IPS-15b (cell line): ENCODE data around the gene LARGE2.
A peak's percentile ranks its signal among the peaks of the same experiment; 100 is the strongest.

Source experiments
- H3K27me3 ChIP-seq: one replicate; pipeline ENCODE4 v1.6.1; 2013; ENCODE audit warnings: low read length; ENCODE audit not compliant: control insufficient read depth, insufficient read depth
- H3K36me3 ChIP-seq: one replicate; pipeline ENCODE4 v1.6.1; 2013; ENCODE audit warnings: low read length; ENCODE audit not compliant: control insufficient read depth, insufficient read depth
- H3K4me1 ChIP-seq: one replicate; pipeline ENCODE4 v1.6.1; 2013; ENCODE audit warnings: mild to moderate bottlenecking, low read length; ENCODE audit not compliant: control insufficient read depth, insufficient read depth
- H3K4me3 ChIP-seq: one replicate; pipeline ENCODE4 v1.5.1; 2013; ENCODE audit warnings: low read depth, low read length
- H3K9ac ChIP-seq: one replicate; pipeline ENCODE4 v1.6.1; 2013; ENCODE audit warnings: low read depth, mild to moderate bottlenecking, low read length
- H3K9me3 ChIP-seq: one replicate; pipeline ENCODE4 v1.6.1; 2013; ENCODE audit warnings: mild to moderate bottlenecking, low read length; ENCODE audit not compliant: control insufficient read depth, insufficient read depth

Gene LARGE2

GRCh38 chr11:45907911-45908370 is 14.5 kb upstream of the LARGE2 start:
- no peak overlapping the region for H3K9ac ChIP-seq
- peaks cover 29% of the 10 kb centered on the region for H3K36me3 ChIP-seq
- H3K4me1 ChIP-seq: no peaks in the 10 kb centered on the region
- no peaks in the 10 kb centered on the region for H3K27me3 ChIP-seq
- no peak overlapping the region for H3K4me3 ChIP-seq
- H3K9me3 ChIP-seq: no peaks in the 10 kb centered on the region

- no peaks in the 10 kb centered on the region for H3K4me1 ChIP-seq
- H3K9ac ChIP-seq: no peak overlapping the region
- H3K9me3 ChIP-seq: no peaks in the 10 kb centered on the region
- no peaks in the 10 kb centered on the region for H3K27me3 ChIP-seq
- H3K4me3 ChIP-seq: no peak overlapping the region
- H3K36me3 ChIP-seq: peaks cover 31% of the 10 kb centered on the region
Measured at GRCh38 chr11:45909594-45910475, 12.6 kb upstream of the LARGE2 start.

- Histone ChIP-seq H3K4me1 (no peaks in the 10 kb centered on the region), H3K4me3 (no peak overlapping the region), H3K9ac (no peak overlapping the region), H3K36me3 (peaks cover 32% of the 10 kb centered on the region), H3K9me3 (no peaks in the 10 kb centered on the region), H3K27me3 (no peaks in the 10 kb centered on the region)
Measured at GRCh38 chr11:45910623-45911022, 11.8 kb upstream of the LARGE2 start.

- Histone ChIP-seq H3K36me3 (peaks cover 32% of the 10 kb centered on the region), H3K27me3 (no peaks in the 10 kb centered on the region), H3K9ac (no peak overlapping the region), H3K9me3 (no peaks in the 10 kb centered on the region), H3K4me1 (peaks cover 3% of the 10 kb centered on the region), H3K4me3 (no peak overlapping the region)
Measured at GRCh38 chr11:45913514-45913913, 8.9 kb upstream of the LARGE2 start.

- H3K36me3 ChIP-seq: peaks cover 32% of the 10 kb centered on the region
Measured at GRCh38 chr11:45913942-45914635, 8.4 kb upstream of the LARGE2 start.

GRCh38 chr11:45915446-45915845 is 7.0 kb upstream of the LARGE2 start:
- Histone ChIP-seq H3K9me3 (no peaks in the 10 kb centered on the region), H3K36me3 (peaks cover 32% of the 10 kb centered on the region), H3K4me1 (peaks cover 15% of the 10 kb centered on the region), H3K9ac (no peak overlapping the region), H3K4me3 (no peak overlapping the region), H3K27me3 (peaks cover 4% of the 10 kb centered on the region)

More at GRCh38 chr11:45913942-45914635, 8.4 kb upstream of the LARGE2 start:
- no peaks in the 10 kb centered on the region for H3K9me3 ChIP-seq
- no peaks in the 10 kb centered on the region for H3K27me3 ChIP-seq
- H3K4me1 ChIP-seq: peaks cover 6% of the 10 kb centered on the region
- no peak overlapping the region for H3K9ac ChIP-seq
- H3K4me3 ChIP-seq: no peak overlapping the region

- H3K4me1 ChIP-seq: peaks cover 26% of the 10 kb centered on the region
- peak overlapping the region; percentile 56 for H3K9ac ChIP-seq
- peaks cover 23% of the 10 kb centered on the region for H3K36me3 ChIP-seq
- peaks cover 13% of the 10 kb centered on the region for H3K27me3 ChIP-seq
- peak overlapping the region; percentile 95 for H3K4me3 ChIP-seq
- H3K9me3 ChIP-seq: no peaks in the 10 kb centered on the region
Measured at GRCh38 chr11:45917286-45917622, 5.2 kb upstream of the LARGE2 start.

GRCh38 chr11:45917623-45918330 is 4.7 kb upstream of the LARGE2 start, which contains the start of gene PEX16:
TSS of gene PEX16 (minus strand) at chr11:45917877. CDS start at chr11:45917811, 66 bp downstream.
- Histone ChIP-seq H3K27me3 (peaks cover 13% of the 10 kb centered on the region), H3K9ac (peak within 1 kb of the TSS; percentile 70), H3K4me3 (peak within 1 kb of the TSS; percentile 95), H3K4me1 (peaks cover 26% of the 10 kb centered on the region), H3K9me3 (no peaks in the 10 kb centered on the region), H3K36me3 (peaks cover 23% of the 10 kb centered on the region)

GRCh38 chr11:45918331-45918941 is 4.0 kb upstream of the LARGE2 start:
- no peaks in the 10 kb centered on the region for H3K9me3 ChIP-seq
- H3K36me3 ChIP-seq: peaks cover 19% of the 10 kb centered on the region
- peak overlapping the region; percentile 70 for H3K9ac ChIP-seq
- H3K4me3 ChIP-seq: peak overlapping the region; percentile 95
- H3K4me1 ChIP-seq: peaks cover 26% of the 10 kb centered on the region
- peaks cover 13% of the 10 kb centered on the region for H3K27me3 ChIP-seq

- H3K4me1 ChIP-seq: peaks cover 26% of the 10 kb centered on the region
- H3K36me3 ChIP-seq: peaks cover 14% of the 10 kb centered on the region
- no peak overlapping the region for H3K9ac ChIP-seq
- H3K4me3 ChIP-seq: peak overlapping the region; percentile 95
- no peaks in the 10 kb centered on the region for H3K9me3 ChIP-seq
- H3K27me3 ChIP-seq: peaks cover 13% of the 10 kb centered on the region
Measured at GRCh38 chr11:45918962-45919675, 3.3 kb upstream of the LARGE2 start.
